ENCODE measurements around the gene C1QL1. TPM values are rescaled to one million over a fixed set of nuclear protein-coding genes. Genes with fewer than 3 reads are reported as not detected.

C1QL1 gene
- total RNA-seq, 2 experiments from 2014 or later, result 0.33 to 0.43 TPM

- Mint-ChIP-seq H3K36me3 (ENCODE audit: low read depth) (peaks cover 8% of the 10 kb centered on the region), H3K27ac (no peak overlapping the region)
Measured at GRCh38 chr17:44919885-44920564, 48.1 kb downstream of the C1QL1 start.

DNA sequence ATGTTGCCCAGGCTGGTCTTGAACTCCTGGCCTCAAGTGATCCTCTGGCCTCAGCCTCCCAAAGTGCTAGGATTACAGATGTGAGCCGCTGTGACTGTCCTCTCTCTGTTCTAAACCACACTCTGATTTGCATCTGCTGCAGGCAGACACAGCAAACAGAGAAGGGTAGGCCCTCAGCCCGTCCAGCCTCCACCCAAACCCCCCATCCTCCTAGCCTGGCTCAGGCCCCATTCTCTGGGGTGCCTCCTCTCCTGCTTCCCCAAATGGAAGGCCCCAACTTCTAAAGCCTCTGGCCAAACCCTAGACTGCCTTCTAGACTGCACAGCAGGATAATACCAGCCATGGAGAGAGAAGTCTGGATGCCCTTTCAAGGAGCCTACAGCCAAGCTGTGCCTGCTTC lies 48.7 kb downstream of the C1QL1 start:
- H3K27ac Mint-ChIP-seq, result no peak overlapping the region
- H3K36me3 Mint-ChIP-seq (ENCODE audit: low read depth), result peaks cover 5% of the 10 kb centered on the region
- CTCF ChIA-PET, result interaction anchor here (1.3 to 4.9 kb wide), 4 partner anchors 10 to 180 kb away, joined by 4 to 53 read pairs (median 8); no protein-coding TSS in a partner anchor
- no peaks in the 10 kb centered on the region for H3K9me3 Mint-ChIP-seq
- H3K4me3 Mint-ChIP-seq, result no peak overlapping the region
- H3K27me3 Mint-ChIP-seq, result peaks cover 28% of the 10 kb centered on the region
- H3K4me1 Mint-ChIP-seq, result no peaks in the 10 kb centered on the region
- POLR2A ChIA-PET, result interaction anchor here (1.1 to 3.0 kb wide), 3 partner anchors 10 to 102 kb away, joined by 3 to 16 read pairs (median 10); partner anchors contain the start of gene EFTUD2
- no peak for DNase-seq

More at GRCh38 chr17:44919885-44920564, 48.1 kb downstream of the C1QL1 start:
- Mint-ChIP-seq H3K9me3 (no peaks in the 10 kb centered on the region), H3K4me3 (no peak overlapping the region), H3K4me1 (no peaks in the 10 kb centered on the region), H3K27me3 (peaks cover 26% of the 10 kb centered on the region)
- ChIA-PET CTCF (interaction anchor here (0.6 to 4.9 kb wide), 12 partner anchors 9 to 216 kb away, joined by 3 to 53 read pairs (median 4); partner anchors contain the start of genes ACBD4 and EFTUD2), POLR2A (interaction anchor here (0.6 to 3.0 kb wide), 7 partner anchors 9 to 201 kb away, joined by 3 to 16 read pairs (median 3); partner anchors contain the start of genes EFTUD2 and KIF18B)
- peak; percentile 69 for DNase-seq

DNA sequence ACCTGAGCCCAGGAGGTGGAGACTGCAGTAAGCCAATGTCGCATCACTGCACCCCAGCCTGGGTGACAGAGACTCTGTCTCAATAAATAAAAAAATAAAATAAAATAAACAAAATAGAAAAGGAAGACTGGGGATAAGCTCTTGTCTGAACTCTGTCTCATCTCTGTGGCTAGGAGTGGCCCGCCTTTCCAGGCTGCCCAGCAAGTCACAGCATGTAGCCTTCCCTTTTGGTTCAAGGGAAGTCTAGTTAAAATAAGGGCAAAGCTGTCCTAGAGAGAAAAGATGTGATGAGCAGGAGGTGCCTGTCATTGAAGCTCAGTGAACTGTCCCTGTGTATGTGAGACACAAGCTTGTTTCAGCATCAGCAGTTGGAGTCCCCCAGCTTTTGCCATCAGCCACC lies 50.1 kb downstream of the C1QL1 start:
- Mint-ChIP-seq H3K27ac (no peak overlapping the region), H3K4me3 (no peak overlapping the region), H3K4me1 (peaks cover 5% of the 10 kb centered on the region), H3K27me3 (peaks cover 35% of the 10 kb centered on the region), H3K36me3 (ENCODE audit: low read depth) (no peaks in the 10 kb centered on the region), H3K9me3 (no peaks in the 10 kb centered on the region)
- no peak for DNase-seq
- POLR2A ChIA-PET, result interaction anchor here (1.3 kb wide), 1 partner anchor 29 kb away, joined by 4 read pairs; no protein-coding TSS in a partner anchor
- CTCF ChIA-PET, result interaction anchor here (0.7 to 1.1 kb wide), 3 partner anchors 129 to 182 kb away, joined by 3 to 6 read pairs (median 3); no protein-coding TSS in a partner anchor

DNA sequence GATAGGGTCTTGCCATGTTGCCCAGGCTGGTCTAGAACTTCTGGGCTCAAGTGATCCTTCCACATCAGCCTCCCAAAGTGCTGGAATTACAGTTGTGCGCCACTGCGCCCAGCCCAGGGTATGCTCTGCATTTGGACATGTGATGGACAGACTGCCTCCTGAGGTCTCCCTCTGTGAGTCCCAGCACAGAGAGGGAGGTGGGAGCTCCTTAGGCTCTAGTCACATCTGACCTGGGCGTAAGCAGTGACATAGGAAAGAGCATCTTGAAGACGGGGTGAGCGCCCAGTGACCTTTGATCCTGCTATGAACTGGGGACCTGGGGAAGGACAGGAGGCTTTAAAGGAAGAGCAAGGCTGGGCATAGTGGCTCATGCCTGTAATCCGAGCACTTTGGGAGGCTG lies 50.6 kb downstream of the C1QL1 start:
- ChIA-PET POLR2A (interaction anchor here (1.3 kb wide), 1 partner anchor 29 kb away, joined by 4 read pairs; no protein-coding TSS in a partner anchor), CTCF (no interaction called here)
- H3K27ac Mint-ChIP-seq, result no peak overlapping the region
- H3K27me3 Mint-ChIP-seq, result peaks cover 37% of the 10 kb centered on the region
- H3K4me1 Mint-ChIP-seq, result peaks cover 6% of the 10 kb centered on the region
- no peaks in the 10 kb centered on the region for H3K36me3 Mint-ChIP-seq (ENCODE audit: low read depth)
- no peaks in the 10 kb centered on the region for H3K9me3 Mint-ChIP-seq
- no peak overlapping the region for H3K4me3 Mint-ChIP-seq
- no peak for DNase-seq

GRCh38 chr17:44916781-44917241 lies 51.3 kb downstream of the C1QL1 start:
- no peak for DNase-seq
- ChIA-PET CTCF (no interaction called here), POLR2A (no interaction called here)
- Mint-ChIP-seq H3K9me3 (no peaks in the 10 kb centered on the region), H3K27me3 (peaks cover 41% of the 10 kb centered on the region), H3K36me3 (ENCODE audit: low read depth) (no peaks in the 10 kb centered on the region), H3K4me3 (no peak overlapping the region), H3K4me1 (peaks cover 6% of the 10 kb centered on the region), H3K27ac (no peak overlapping the region)

DNA sequence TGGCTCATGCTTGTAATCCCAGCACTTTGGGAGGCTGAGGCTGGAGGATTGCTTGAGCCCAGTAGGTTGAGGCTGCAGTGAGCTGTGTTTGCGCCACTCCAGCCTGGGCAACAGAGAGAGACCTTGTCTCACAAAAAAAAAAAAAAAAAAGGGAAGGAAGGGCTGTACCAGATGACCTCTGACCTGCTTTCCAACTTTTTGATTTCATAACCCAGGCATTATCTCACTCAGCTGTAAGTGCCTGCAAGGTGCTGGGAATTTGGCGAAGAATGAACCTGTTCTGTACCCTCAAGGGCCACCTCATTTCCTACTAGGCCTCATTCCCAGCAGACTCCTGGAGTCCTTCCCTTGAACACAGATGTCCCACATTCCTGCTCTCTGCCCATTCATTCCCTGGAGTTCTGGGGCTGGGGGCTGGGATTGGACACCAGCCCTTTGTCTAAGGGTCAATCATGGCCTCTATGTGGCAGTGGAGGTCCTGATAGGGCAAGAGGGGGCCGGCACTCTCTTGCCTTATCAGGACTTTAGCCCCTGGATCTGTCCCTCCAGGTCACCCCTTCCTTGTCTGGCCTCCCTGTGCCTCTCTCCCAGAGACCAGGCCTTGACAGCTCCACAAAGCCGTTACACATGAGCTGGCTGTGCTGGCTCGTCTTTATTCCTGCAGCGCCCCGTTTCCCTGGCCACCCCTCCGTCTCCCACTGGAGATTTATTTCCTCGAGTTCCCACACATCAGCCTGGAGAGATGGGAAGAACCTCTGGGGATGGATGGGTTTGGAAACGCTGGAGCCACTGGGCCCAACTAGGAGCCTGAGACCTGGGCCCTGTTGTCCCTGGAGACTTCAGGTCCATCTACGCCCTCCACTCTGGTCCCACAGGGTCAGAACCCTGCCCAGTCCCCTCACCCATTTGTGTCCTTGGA lies 52.0 kb downstream of the C1QL1 start:
- Mint-ChIP-seq H3K4me1 (peaks cover 9% of the 10 kb centered on the region), H3K9me3 (no peaks in the 10 kb centered on the region), H3K27me3 (peaks cover 39% of the 10 kb centered on the region), H3K4me3 (no peak overlapping the region), H3K36me3 (ENCODE audit: low read depth) (no peaks in the 10 kb centered on the region), H3K27ac (no peak overlapping the region)
- ChIA-PET CTCF (interaction anchor here (0.6 kb wide), 1 partner anchor 64 kb away, joined by 6 read pairs; no protein-coding TSS in a partner anchor), POLR2A (no interaction called here)
- DNase-seq, result no peak

DNA sequence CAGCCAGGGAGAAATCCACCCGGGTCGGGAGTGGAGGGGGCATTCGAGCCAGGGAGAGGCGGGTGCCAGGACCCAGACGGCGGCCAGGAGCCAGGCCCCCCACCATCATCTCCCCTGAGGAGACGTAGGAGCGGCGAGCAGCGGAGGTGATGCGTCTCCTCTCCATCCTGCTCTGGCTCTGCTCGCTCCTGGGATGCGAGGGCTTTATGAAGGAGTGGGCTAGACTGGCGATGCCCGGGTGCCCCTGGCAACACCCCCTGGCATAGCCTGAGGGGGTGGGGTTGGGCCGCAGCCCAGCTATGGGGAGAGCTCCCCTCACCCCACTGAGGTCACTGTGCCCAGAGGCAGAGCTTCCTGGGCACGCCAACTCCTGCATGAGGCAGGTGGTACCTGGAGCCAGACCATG lies 52.8 kb downstream of the C1QL1 start, which contains the start of gene GFAP:
GFAP (minus strand) TSS at position 180 of the 406 bp plus-strand sequence; CDS start at position 166, 14 bp downstream.
- ChIA-PET POLR2A (no interaction called here), CTCF (interaction anchor here (0.6 kb wide), 1 partner anchor 63 kb away, joined by 6 read pairs; no protein-coding TSS in a partner anchor)
- Mint-ChIP-seq H3K4me1 (peaks cover 12% of the 10 kb centered on the region), H3K36me3 (ENCODE audit: low read depth) (no peaks in the 10 kb centered on the region), H3K9me3 (no peaks in the 10 kb centered on the region), H3K27ac (no peak within 1 kb of the TSS), H3K27me3 (peaks cover 39% of the 10 kb centered on the region), H3K4me3 (no peak within 1 kb of the TSS)
- DNase-seq, result no peak

DNA sequence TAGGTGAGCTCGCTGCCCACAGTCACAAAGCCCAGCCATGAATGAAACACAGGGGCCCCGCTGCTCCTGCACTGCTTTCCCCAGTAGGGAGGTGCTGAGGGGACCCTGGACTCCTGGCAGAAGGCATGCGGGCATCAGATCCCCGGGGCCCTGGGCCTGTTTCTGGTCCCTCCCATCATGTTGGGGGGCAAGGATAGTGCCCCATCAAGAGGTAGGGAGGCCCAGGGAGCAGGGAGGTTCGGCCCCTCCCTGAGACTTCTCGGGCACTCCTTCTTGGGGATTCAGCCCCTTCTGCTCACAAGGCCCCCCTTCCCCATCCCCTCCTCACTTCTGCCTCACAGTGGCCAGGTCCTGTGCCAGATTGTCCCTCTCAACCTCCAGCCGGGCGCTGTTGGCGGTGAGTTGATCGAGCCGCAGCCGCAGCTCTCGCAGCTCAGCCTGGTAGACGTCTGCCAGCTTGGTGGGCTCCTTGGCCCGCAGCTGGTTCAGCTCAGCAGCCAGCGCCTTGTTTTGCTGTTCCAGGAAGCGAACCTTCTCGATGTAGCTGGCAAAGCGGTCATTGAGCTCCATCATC lies 53.3 kb downstream of the C1QL1 start:
- no peak for DNase-seq
- Mint-ChIP-seq H3K4me1 (peaks cover 12% of the 10 kb centered on the region), H3K27ac (no peak overlapping the region), H3K27me3 (peaks cover 35% of the 10 kb centered on the region), H3K36me3 (ENCODE audit: low read depth) (no peaks in the 10 kb centered on the region), H3K4me3 (no peak overlapping the region), H3K9me3 (no peaks in the 10 kb centered on the region)
- POLR2A ChIA-PET, result no interaction called here
- CTCF ChIA-PET, result no interaction called here

DNA sequence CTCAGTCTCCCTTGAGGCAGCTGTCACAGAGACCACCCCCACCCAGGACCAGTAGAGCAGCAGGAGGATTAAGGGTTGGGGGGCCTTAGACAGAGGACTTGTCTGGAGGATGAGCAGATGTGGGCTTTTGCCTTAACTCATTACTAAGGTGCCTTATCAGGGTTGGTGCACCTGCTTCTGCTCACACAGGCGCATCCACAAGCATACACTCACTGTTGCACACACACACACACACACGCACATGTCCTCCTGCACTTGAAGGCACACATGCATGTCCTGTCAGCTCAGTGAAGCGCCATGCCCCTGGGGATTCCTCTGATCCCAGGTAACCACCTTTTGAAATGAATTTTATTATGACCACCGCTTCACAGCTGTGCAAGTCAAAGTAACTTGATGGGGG lies 54.0 kb downstream of the C1QL1 start:
- H3K27ac Mint-ChIP-seq, result no peak overlapping the region
- H3K4me3 Mint-ChIP-seq, result no peak overlapping the region
- peaks cover 12% of the 10 kb centered on the region for H3K4me1 Mint-ChIP-seq
- ChIA-PET CTCF (no interaction called here), POLR2A (no interaction called here)
- H3K27me3 Mint-ChIP-seq, result peaks cover 35% of the 10 kb centered on the region
- H3K36me3 Mint-ChIP-seq (ENCODE audit: low read depth), result no peaks in the 10 kb centered on the region
- DNase-seq, result no peak
- no peaks in the 10 kb centered on the region for H3K9me3 Mint-ChIP-seq

DNA sequence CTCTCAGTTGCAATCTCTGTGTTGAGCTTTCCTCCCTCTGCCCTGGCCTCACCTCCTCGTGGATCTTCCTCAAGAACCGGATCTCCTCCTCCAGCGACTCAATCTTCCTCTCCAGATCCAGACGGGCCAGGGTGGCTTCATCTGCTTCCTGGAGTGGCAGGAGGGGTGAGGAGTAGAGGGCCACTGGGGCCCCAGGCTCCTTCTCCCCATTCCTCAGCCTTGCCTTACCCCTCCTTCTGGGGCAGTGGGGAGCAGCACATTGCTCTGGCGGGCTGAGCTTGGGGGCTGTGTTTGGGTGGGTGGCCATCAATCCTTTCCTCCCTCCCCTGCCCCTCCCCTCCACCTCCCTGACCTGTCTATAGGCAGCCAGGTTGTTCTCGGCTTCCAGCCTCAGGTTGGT lies 54.4 kb downstream of the C1QL1 start:
- Mint-ChIP-seq H3K27ac (no peak overlapping the region), H3K4me3 (no peak overlapping the region), H3K9me3 (no peaks in the 10 kb centered on the region), H3K36me3 (ENCODE audit: low read depth) (no peaks in the 10 kb centered on the region), H3K4me1 (peaks cover 13% of the 10 kb centered on the region), H3K27me3 (peaks cover 35% of the 10 kb centered on the region)
- ChIA-PET POLR2A (no interaction called here), CTCF (interaction anchor here (0.8 kb wide), 1 partner anchor 108 kb away, joined by 3 read pairs; no protein-coding TSS in a partner anchor)
- no peak for DNase-seq

DNA sequence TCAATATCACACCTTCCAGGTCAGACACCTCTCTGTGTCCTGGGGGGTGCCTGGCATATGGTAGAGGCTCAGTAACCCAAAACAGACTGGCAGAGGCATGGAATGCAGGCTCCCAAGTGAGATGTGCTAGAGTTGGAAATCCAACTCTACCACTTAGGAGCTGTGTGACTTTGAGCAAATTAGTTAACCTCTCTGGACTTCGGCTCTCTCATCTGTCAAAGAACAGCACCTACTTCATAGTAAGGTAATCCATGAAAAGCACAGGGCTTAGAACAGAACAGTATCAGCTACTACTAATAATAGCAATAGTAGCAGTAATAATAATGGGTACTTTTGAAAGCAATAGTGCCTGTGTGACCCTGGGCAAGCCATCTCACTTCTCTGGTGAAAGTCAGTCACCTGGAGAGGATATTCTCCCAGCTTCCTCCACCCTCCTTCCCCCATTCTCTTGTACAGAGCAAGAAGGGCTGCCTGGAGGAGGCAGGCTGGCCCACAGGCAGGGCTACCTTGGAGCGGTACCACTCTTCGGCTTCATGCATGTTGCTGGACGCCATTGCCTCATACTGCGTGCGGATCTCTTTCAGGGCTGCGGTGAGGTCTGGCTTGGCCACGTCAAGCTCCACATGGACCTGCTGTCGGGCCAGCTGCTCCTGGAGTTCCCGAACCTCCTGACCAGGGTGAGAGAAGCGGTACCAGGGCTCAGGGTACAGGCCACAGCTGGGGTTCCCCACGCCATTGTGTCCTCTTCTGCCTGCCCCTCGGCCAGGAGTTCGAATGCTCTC lies 55.1 kb downstream of the C1QL1 start:
- Mint-ChIP-seq H3K36me3 (ENCODE audit: low read depth) (no peaks in the 10 kb centered on the region), H3K4me1 (peaks cover 14% of the 10 kb centered on the region), H3K9me3 (no peaks in the 10 kb centered on the region), H3K27me3 (peaks cover 32% of the 10 kb centered on the region), H3K4me3 (no peak overlapping the region), H3K27ac (no peak overlapping the region)
- ChIA-PET CTCF (interaction anchor here (0.5 to 1.0 kb wide), 3 partner anchors 108 to 112 kb away, joined by 3 read pairs; no protein-coding TSS in a partner anchor), POLR2A (interaction anchor here (0.8 kb wide), 2 partner anchors 8 to 14 kb away, joined by 3 to 4 read pairs; partner anchors contain the start of gene EFTUD2)
- DNase-seq, result no peak

All from activated CD4-positive, alpha-beta memory T cell treated with anti-CD3 and anti-CD28 coated beads, Interleukin-2, amount 10 ng/mL, durations not matched to agents 7 days and 5 days (primary cell).